Skeletal muscle cell (primary cell): Measurements from ENCODE around the gene ARAP3.
A peak's percentile ranks its signal among the peaks of the same experiment; 100 is the strongest.

Source experiments
- DNase-seq: peaks from one replicate; pipeline ENCODE4 v3.0.0-alpha.2; 2010; ENCODE audit warnings: low read depth
- H3K4me3 ChIP-seq: 2 replicates; pipeline ENCODE4 v1.5.1; 2011; ENCODE audit warnings: low read depth, mild to moderate bottlenecking, control low read depth, low read length, moderate library complexity

ARAP3 gene

GRCh38 chr5:141677415-141677814, 4.6 kb downstream of the ARAP3 start:
- no peak for DNase-seq
- H3K4me3 ChIP-seq: no peak overlapping the region

GRCh38 chr5:141675672-141676071, 6.4 kb downstream of the ARAP3 start:
- DNase-seq: no peak

DNA sequence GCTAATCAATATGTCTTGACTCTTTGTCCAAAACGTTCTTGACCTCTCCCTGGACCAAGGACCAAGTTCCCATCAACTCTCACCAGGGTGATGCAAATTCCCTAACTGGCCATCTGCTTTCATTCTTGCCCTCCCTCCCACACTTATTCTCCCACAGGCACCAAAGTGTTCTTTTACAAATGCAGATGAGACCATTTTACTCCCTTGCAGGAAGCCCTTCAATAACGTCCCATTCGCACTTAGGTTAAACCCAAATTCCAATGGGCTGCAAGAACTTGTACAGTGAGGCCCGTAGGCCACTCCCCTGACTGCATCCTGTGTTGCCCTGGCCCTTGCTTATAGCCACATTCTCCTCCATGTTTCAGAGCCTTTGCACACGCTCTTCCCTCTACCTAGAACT, 7.3 kb downstream of the ARAP3 start:
- DNase-seq: no peak
- H3K4me3 ChIP-seq: no peak overlapping the region

More at GRCh38 chr5:141675672-141676071, 6.4 kb downstream of the ARAP3 start:
- no peak overlapping the region for H3K4me3 ChIP-seq

DNA sequence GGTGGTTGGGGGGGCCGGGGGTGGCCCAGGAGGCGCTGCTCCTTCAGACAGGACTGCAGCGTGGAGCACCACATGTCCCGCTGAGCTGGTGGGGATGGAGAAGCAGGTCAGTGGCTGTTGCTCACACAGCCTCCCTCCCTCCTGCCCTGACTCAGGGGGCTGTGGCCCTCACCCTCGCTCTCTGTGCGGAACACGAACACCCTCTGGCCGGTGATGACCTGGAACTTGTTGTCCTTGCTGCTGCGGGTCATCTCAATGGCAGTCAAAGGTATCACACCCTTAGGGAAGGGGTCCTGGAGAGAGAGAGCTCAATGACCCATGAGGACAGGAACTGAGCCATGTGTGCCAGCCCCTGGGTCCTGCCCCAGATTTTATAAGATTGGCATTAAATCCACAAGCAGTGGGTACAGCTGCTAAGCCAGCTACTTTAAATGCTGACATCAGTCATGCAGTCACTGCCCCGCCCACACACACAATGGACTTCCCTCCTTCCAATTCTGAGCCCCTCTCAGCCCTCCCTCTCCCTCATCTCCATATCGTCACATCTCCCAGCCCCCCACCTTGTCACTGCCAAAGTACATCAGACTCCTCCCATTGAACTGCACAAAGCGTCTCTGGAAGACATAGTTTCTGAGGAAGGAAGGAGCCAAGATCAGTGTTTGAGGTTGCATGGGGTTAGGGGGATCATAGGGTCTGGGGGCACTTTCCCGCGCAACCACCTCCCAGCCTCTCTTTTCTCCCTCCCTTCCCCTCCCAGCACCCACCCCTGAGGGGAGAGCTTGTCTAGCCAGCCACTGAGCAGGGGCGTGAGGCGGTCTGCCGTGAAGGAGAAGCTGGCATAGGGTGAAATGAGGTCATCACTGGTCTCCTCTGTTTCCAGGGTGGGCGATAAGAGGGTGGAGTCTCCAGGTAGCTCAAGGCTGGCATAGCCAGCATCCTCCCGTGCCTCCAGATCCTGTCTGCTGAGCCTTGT, 8.9 kb downstream of the ARAP3 start:
- no peak overlapping the region for H3K4me3 ChIP-seq
- DNase-seq: no peak

GRCh38 chr5:141672071-141672840, 9.8 kb downstream of the ARAP3 start:
- DNase-seq: no peak
- H3K4me3 ChIP-seq: no peak overlapping the region

- no peak overlapping the region for H3K4me3 ChIP-seq
- no peak for DNase-seq
These were observed 12.5 kb downstream of the ARAP3 start for GRCh38 chr5:141669520-141669919.

DNA sequence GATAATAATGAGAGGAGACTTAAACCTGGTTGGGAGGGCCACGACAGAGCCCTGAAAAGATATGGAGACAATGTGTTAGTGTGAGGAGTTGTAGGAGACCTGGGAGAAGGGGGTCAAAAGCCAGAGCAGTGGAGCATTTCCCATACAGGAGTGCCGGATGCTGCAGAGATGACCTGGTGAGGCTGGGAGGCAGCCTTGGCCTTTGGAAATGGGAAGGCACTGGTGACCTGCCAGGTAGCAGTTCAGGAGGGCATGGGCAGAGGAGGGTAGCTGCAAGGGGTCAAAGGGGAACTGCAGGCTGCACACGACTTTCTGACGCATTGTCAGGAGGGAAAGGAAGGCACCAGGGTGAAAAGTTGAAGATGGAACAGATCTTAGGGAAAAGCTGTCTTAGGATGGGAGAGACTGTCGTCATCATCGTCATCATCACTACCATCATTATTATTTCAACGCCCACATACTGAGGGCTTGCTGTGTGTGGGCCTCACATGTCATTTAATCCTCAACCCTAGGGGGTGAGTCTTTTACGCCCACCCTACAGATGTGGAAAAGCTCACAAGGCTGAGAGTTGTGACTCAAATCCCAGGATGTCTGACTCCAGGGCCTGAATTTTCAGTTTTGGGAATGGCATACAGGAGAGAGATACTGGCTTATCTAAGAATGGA, 13.3 kb downstream of the ARAP3 start:
- no peak for DNase-seq
- H3K4me3 ChIP-seq: no peak overlapping the region

- no peak for DNase-seq
- no peak overlapping the region for H3K4me3 ChIP-seq
These were observed 15.8 kb downstream of the ARAP3 start for GRCh38 chr5:141665995-141666940.

DNA sequence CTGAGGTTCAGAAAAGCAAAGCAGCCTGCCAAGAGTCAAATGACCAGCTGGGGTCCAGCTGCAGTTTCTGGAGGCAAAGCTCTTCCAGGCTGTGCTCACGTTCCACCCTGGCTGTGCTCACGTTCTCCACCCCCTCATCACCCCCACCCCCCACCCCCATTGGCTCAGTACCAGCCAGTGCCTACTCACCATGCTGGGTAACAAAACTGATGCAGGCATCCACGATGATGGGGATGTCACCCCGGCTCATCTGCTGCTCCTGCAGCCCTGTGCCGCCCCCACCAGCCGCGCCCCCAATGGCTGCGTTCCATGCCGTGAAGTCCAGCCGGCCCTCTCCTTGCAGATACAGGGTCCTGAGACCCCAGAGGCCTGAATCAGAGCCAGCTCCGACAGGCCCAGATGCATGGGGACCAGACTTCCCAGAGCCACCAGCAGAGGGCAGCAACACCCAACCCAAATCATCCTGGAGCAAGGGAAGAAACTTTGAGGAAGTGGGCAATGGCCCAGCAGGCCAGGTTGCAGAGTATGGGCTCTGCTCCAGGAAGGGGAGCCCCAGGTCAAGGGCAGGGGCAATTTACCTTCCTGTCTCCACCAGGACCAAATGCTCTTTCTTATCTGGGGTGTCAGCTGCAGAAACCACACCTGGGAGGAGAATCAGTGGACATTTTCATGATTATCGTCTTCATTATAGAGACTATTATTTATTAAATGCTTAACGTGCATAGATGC, 17.1 kb downstream of the ARAP3 start:
- H3K4me3 ChIP-seq: no peak overlapping the region
- DNase-seq: no peak

GRCh38 chr5:141663506-141663905, 18.5 kb downstream of the ARAP3 start:
- no peak for DNase-seq
- H3K4me3 ChIP-seq: no peak overlapping the region

DNA sequence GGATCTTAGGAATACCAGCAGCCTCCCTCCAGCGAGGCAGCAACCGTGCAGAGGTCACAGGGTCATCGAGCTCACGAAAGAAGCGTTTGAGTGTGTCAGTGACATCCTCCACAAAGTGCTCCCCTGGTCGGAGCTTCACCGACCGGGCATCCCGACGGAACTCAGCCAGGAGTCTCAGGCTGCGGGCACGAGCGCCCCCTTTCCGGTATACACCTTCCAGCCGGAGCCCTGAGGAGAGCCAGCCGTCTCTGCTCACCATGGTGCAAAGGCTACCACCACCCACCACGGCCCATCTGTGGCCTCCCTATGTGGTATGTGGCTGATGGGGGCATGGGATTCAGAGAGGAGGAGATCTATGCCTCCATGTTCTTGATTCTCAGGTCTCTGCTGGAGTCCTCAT, 20.0 kb downstream of the ARAP3 start:
- no peak for DNase-seq
- no peak overlapping the region for H3K4me3 ChIP-seq

GRCh38 chr5:141657937-141658545, 24.0 kb downstream of the ARAP3 start:
- peak; percentile 93 for DNase-seq
- no peak overlapping the region for H3K4me3 ChIP-seq

DNA sequence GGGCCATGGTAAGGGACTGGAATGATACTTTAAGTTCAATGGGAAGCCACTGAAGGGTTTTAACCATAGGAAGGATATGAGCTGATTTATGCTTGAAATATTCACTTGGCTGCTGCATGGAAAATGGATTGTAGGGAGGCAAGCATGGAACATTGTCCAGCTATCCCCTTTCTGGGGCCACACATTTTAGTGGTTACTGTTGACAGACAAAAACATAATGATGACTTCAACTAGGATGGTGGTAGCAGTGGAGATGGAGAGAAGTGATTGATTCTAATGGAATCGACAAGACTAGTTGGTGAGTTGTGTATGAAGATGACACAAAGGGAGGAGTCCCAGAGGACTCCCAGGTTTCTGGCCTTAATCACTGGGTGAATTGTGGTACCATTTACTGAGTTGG, 24.6 kb downstream of the ARAP3 start:
- DNase-seq: no peak
- H3K4me3 ChIP-seq: no peak overlapping the region

GRCh38 chr5:141656396-141656795, 25.6 kb downstream of the ARAP3 start:
- H3K4me3 ChIP-seq: no peak overlapping the region
- DNase-seq: no peak

DNA sequence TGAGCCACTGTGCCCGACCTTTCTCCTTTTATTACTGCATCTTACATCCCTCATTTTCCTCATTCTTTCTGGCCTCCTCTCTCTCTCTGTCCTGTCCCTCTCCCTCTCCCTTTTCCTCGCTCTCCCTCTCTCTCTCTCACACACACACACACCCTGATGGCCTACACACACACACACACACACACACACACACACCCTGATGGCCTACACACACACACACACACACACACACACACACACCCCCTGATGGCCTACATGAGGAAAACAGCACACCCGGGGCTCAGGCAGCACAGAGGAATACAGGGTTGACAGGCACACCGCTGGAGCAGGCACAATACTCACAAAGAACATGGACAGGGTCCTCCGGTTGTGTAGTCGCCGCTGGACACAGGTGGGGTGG, 27.0 kb downstream of the ARAP3 start:
- DNase-seq: no peak
- H3K4me3 ChIP-seq: no peak overlapping the region

DNA sequence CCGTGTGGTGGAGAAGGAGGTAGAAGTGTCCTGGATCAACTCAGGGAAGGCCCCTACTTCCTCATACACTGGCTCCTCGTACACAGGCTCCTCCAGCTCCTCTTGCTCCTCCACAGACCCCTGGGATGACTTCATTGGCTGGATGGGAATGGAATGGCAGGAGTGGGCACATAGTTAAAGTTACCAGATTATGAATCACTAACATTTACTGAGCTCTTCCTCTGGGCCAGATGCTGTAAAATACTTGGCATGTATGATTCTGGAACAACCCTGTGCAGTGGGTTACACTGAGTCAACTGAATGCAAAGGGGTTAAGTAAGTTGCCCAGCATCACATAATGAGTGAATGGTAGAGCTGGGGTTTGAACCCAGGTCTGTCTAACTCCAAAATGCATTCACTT, 27.7 kb downstream of the ARAP3 start:
- DNase-seq: peak; percentile 64
- H3K4me3 ChIP-seq: no peak overlapping the region

DNA sequence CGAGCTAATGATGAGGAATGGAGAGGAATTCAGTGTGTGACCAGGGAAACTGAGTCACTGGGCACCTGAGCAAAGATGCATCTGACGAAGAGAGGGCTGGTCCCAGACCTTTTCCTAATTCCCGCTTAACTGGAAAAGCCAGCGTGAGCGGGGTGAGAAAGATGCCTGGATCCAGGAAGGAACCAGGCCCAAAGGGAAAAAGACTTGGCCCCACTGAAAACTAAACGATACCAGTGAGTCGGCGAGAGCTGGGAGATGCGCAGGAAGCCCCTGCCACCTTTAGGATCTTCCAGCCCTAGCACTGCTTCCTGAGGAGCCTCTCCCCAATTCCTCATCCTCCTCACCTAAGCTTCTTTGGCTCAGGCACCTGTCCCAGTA, 30.3 kb downstream of the ARAP3 start:
- no peak for DNase-seq
- peak overlapping the region; percentile 74 for H3K4me3 ChIP-seq
